GM21360 (cell line): Measurements from ENCODE around the gene PRR33.

Experiments
- ATAC-seq: cut with Tn5 transposase; IDR thresholded peaks from one replicate; pipeline ENCODE4 v1.9.1; 2021; ENCODE audit warnings: mild to moderate bottlenecking, moderate library complexity; ENCODE audit not compliant: unreplicated experiment

Gene PRR33

GRCh38 chr11:1928470-1928890, 36.8 kb upstream of the PRR33 start:
- no peak for ATAC-seq

- ATAC-seq, result no peak
These were observed 36.3 kb upstream of the PRR33 start for GRCh38 chr11:1927848-1928469.

DNA sequence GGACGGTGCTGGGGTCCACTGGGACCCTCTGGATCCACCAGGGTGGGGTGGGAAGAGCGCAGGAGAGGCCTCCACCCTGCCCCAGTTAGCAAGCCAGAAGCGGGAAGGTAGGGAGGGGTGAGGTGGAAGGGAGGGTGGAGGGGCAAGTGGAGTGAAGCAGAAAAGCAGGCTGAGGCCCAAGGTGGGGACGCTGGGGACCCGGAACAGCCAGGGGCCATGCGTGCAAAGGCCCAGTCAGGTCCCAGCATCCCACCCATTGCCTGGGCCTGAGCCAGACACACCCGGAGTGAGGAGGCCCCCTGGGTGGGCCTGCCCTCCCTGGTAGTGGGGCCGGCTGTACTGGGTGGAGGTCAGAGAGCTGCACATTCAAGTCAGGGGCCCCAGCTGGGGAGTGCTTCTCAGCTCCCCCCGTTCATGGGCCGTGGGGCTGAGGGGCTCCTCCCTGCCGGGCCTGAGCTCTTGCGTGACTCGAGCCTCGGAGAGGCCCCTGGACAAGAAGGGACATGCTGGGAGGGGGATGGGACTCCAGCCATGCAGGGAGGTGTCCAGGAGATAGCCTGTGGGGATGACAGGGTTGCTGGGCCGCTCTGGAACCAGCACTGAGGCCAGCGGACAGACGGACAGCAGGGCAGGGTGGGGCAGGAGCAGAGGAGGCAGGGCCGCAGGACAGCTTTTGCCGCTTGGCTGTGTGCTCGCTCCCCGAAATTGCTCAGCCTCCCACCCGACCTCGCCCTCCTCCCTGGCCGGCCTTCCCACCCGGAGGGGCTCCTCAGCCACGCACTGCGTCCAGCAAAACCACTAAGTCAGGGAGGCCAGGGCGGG, 35.5 kb upstream of the PRR33 start:
- ATAC-seq, result no peak

DNA sequence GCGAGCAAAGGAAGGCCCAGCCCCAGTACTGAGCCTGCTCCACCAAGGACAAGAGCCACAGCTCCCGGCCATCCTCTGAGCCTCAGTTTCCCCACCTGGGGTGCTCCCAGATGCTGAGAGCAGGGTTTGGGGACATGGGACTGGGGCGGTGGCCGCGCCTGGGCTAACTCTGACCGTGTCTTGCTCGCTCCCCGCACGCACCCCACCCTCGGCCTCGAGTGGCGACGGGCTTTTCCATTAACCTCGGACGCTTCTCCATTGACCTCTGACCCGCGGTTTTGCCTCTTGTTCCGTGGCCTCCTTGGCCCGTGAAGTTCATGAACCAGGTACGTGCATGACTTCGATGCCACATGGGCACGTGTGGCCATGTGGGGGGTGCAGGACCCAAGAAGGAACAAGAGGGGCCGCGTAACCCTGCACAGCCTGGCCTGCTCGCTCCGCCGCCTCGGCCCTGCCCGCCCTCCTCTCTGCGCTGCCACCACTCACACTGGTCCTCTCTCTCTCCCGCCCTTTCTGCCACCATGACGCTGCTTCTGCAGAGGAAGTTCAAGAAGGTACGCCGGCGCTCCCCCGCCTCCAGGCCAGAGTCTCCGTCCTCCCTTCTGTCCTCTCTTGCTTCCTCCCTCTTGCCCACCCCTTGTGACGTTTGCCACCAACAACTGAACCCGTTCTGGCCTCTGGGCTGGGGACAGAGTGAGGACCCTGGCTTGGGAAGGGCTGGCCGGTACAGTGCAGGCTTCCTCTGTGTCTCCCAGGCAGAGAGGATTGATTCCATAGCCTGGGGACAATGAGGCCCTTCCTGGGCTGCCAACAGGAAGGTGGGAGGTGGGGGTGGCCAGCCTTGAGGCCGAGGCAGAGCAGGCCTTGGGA, 34.7 kb upstream of the PRR33 start:
- no peak for ATAC-seq

- no peak for ATAC-seq
These were observed 33.9 kb upstream of the PRR33 start for GRCh38 chr11:1925373-1926155.

GRCh38 chr11:1924646-1925372, 33.1 kb upstream of the PRR33 start:
- no peak for ATAC-seq

DNA sequence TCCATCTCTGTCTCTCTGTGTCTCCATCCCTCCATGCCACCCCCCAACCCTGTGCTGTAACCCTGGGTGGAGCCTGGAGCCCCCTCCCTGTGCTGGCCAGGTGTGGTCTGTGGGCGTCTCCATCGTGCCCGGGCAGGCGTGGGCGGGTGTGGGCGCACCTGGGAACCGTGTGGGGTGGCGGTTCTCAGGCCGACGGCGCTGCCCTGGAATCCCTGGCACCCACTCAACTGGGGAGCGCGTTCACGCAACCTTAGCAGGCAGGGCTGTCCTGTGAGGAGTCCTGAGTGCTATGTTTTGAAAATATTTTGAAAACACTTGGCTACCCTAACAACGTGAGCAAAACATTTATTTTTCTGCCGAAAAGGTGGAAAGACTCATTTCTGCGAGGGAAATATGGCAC, 32.5 kb upstream of the PRR33 start:
- ATAC-seq, result no peak

DNA sequence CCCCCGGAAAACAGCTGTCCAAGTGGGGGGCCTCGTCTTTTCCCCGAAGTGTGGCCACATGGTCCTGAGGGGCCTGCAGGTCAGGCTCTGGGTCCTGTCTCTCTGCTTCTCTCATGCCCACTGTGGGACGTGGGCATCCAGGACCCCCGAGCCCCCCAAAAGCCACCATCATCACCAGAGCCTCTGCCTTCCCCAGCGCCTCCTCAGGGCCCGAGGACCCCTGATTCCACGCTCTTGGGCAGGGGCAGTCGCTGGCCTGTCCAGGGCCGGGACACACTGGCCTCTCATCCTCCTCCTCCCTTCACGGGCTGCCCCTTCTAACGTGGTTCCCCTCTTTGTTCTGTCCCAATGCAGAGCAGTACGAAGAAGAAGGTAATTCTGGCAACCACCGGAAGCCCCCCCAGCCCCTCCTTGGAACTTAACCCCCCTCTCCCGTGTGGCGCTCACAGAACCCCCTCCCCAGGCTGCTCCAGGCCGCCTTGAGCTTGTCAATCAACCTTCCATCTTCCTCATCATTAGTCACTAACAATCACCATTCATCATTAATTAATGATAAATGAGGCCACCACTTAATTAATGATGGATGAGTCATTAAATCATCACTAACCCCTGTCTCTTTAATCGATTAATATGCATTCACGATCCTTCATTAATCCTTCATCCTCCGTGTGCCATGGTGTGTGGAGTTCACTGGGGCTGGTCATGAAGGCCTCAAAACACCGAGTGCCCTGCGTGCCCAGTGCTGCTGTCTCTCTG, 31.7 kb upstream of the PRR33 start:
- ATAC-seq, result no peak

DNA sequence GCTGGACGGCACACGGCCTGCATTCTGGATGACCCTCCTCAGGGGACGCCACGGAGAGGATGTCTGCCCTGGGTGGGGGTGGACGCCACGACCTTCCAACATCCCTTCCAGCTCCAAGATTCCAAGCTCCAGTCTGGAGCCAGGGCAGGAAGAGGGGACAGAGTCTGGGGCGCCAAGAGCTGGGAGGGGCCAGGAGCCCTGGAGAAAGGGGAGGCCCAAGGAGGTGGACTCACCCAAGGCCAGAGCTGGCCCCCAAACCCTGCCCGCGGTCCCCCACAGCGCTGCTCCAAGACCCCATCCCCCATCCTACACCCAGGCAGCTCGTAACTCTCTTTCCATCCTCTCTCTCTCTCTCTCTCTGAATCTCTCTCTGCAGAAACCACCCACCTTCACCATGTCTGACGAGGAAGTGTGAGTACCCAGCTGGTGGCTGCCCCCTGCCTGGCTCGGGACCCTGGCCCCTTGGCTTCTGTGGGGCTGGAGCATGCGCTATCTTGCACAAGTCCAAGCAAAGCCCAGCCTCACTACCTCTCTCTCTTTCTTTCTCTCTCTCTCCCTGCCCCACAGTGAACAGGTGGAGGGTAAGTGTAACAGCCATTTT, 30.9 kb upstream of the PRR33 start:
- ATAC-seq, result no peak

GRCh38 chr11:1921574-1922141, 30.0 kb upstream of the PRR33 start:
- ATAC-seq, result no peak

DNA sequence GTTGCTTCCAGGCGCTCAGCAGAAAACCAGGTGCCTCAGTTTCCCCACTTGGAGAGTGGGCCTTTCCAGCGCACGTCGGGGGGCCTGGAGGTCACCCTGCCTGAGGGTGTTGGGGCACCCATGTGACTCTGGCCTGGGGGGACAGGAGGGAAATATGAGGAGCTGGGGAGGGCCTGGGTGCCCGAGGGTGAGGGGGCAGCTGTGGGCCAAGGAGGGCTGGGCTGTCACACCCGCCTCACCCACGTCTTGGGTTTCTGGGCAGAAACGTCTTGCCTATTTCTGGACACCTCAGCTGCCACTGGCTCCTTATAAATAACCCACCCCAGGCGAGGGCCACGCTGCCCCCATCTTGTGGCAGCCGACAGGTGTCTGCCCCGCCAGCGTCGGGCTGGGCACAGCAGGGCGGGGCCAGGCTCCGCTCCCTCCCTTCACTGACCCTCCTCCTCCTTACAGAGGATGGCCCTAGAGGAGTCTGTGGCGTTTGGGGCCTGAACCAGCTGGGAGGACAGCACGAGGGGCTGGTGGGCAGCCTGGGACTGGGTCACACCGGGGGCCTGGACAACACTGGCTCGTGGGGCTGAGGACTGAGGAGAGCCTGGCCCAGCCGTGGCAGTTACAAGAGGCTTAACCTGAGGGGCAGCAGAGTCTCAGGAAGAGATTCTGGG, 29.3 kb upstream of the PRR33 start:
- ATAC-seq, result no peak

DNA sequence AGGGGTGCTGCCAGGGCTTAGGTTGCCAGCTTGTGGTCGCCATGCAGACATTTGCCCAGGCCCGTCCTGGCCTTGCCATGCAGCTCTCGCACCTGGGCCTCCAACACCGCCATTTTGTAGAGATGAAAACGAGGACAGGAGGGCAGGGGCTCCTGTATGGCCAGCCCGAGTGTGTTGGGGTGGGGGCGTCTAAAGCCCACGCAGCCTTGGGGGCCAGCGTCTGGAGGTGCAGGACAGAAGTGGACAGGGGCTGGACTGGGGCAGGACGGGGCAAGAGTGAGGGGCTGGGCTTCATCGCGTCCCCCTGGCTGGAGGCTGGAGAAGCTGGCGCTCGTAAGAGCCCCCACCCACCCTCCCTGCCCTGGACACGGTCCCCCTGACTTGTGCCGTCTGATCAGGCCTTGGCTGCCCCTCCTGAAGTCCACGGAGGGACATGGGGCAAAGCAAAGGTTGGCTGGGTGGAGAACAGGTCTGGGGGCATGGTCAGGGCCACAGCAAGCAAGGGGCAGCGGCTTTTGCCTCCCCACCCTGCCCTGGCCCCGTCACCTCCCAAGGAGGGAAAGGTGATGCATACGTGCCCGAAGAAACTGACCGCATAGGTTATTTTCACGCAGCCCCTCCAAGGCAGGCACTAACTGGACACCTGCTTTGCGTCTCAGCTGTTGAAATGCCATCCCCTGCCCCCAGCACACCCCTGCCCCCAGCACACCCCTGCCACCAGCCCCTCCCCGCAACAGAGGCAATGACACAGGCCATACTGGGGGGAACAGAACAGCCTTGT, 28.6 kb upstream of the PRR33 start:
- no peak for ATAC-seq

- ATAC-seq, result no peak
These were observed 27.9 kb upstream of the PRR33 start, which contains the start of gene TNNT3 for GRCh38 chr11:1919391-1920127. TSS of gene TNNT3 (plus strand) at chr11:1919703. CDS start at chr11:1922875, 3,172 bp downstream.

- no peak for ATAC-seq
These were observed 27.0 kb upstream of the PRR33 start for GRCh38 chr11:1918436-1919315.
